H9 (cell line): Measurements from ENCODE around the gene SNAPC2. TPM values are rescaled to one million over a fixed set of nuclear protein-coding genes. Genes with fewer than 3 reads are reported as not detected.
A peak's percentile ranks its signal among the peaks of the same experiment; 100 is the strongest.

Source experiments
- DNase-seq: peaks from one replicate; pipeline ENCODE4 v3.0.0-alpha.2; 2017
- H2AFZ ChIP-seq: one replicate; pipeline ENCODE4 v1.6.1; 2013; ENCODE audit warnings: mild to moderate bottlenecking, low read length, control low read depth, moderate library complexity
- H2AK5ac ChIP-seq: 2 replicates; pipeline ENCODE4 v1.6.1; 2013; ENCODE audit warnings: low read length, control low read depth, mixed read lengths; ENCODE audit not compliant: insufficient read length
- H2BK120ac ChIP-seq: one replicate; pipeline ENCODE4 v1.6.1; 2013; ENCODE audit warnings: low read depth, mild to moderate bottlenecking, low read length, control low read depth, inconsistent platforms; ENCODE audit not compliant: poor library complexity, severe bottlenecking
- H2BK12ac ChIP-seq: 2 replicates; pipeline ENCODE4 v1.6.1; 2013; ENCODE audit warnings: low read length, control low read depth, mixed read lengths, low read depth; ENCODE audit not compliant: insufficient read length
- H2BK15ac ChIP-seq: 2 replicates; pipeline ENCODE4 v1.6.1; 2013; ENCODE audit warnings: low read depth, low read length, control low read depth
- H2BK20ac ChIP-seq: one replicate; pipeline ENCODE4 v1.6.1; 2013; ENCODE audit warnings: low read depth, mild to moderate bottlenecking, low read length, control low read depth, inconsistent platforms; ENCODE audit not compliant: poor library complexity, severe bottlenecking
- H2BK5ac ChIP-seq: 2 replicates; pipeline ENCODE4 v1.6.1; 2013; ENCODE audit warnings: low read length, control low read depth, mixed read lengths; ENCODE audit not compliant: insufficient read length
- H3K14ac ChIP-seq: 2 replicates; pipeline ENCODE4 v1.6.1; 2013; ENCODE audit warnings: low read length, control low read depth; ENCODE audit not compliant: insufficient read depth
- H3K18ac ChIP-seq: 2 replicates; pipeline ENCODE4 v1.6.1; 2013; ENCODE audit warnings: low read depth, mild to moderate bottlenecking, mixed read lengths, low read length, control low read depth; ENCODE audit not compliant: insufficient read length
- H3K23ac ChIP-seq: 2 replicates; pipeline ENCODE4 v1.6.1; 2013; ENCODE audit warnings: low read length, control low read depth, mixed read lengths, low read depth; ENCODE audit not compliant: insufficient read length
- H3K23me2 ChIP-seq: 2 replicates; pipeline ENCODE4 v1.6.1; 2013; ENCODE audit warnings: low read depth, mild to moderate bottlenecking, mixed read lengths, low read length, control low read depth; ENCODE audit not compliant: insufficient read length, poor library complexity, severe bottlenecking
- H3K27ac ChIP-seq: 2 replicates; pipeline ENCODE4 v1.5.1; 2013; ENCODE audit warnings: low read length, control low read depth, mixed read lengths, low read depth; ENCODE audit not compliant: insufficient read length
- H3K27me3 ChIP-seq: 2 replicates; pipeline ENCODE4 v1.6.1; 2013; ENCODE audit warnings: low read length, control low read depth, inconsistent platforms; ENCODE audit not compliant: insufficient read depth
- H3K4ac ChIP-seq: 2 replicates; pipeline ENCODE4 v1.6.1; 2013; ENCODE audit warnings: low read depth, mild to moderate bottlenecking, control low read depth, inconsistent platforms, low read length, moderate library complexity
- H3K4me1 ChIP-seq: 2 replicates; pipeline ENCODE4 v1.6.1; 2013; ENCODE audit warnings: low read length, control low read depth, inconsistent platforms; ENCODE audit not compliant: insufficient read depth
- H3K4me2 ChIP-seq: 2 replicates; pipeline ENCODE4 v1.6.1; 2013; ENCODE audit warnings: low read length, control low read depth, mixed read lengths; ENCODE audit not compliant: insufficient read length, insufficient read depth
- H3K56ac ChIP-seq: 2 replicates; pipeline ENCODE4 v1.6.1; 2013; ENCODE audit warnings: low read depth, mild to moderate bottlenecking, mixed read lengths, low read length, control low read depth; ENCODE audit not compliant: insufficient read length
- H3K79me1 ChIP-seq: 2 replicates; pipeline ENCODE4 v1.6.1; 2013; ENCODE audit warnings: low read depth, mild to moderate bottlenecking, moderate library complexity, low read length, control low read depth, inconsistent platforms; ENCODE audit not compliant: insufficient read depth, poor library complexity, severe bottlenecking
- H3K79me2 ChIP-seq: 2 replicates; pipeline ENCODE4 v1.6.1; 2013; ENCODE audit warnings: low read length, control low read depth, inconsistent platforms; ENCODE audit not compliant: insufficient read depth
- H3K9ac ChIP-seq: 2 replicates; pipeline ENCODE4 v1.6.1; 2013; ENCODE audit warnings: low read length, control low read depth, mixed read lengths; ENCODE audit not compliant: insufficient read length; ENCODE audit errors: extremely low read depth
- H3K9me3 ChIP-seq: one replicate; pipeline ENCODE4 v1.6.1; 2013; ENCODE audit warnings: low read depth, low read length, inconsistent platforms; ENCODE audit not compliant: control insufficient read depth
- H3T11ph ChIP-seq: one replicate; pipeline ENCODE4 v1.6.1; 2013; ENCODE audit warnings: mild to moderate bottlenecking, low read length, control low read depth, inconsistent platforms
- H4K20me1 ChIP-seq: one replicate; pipeline ENCODE4 v1.6.1; 2013; ENCODE audit not compliant: control insufficient read depth, insufficient read length, insufficient read depth
- H4K5ac ChIP-seq: 2 replicates; pipeline ENCODE4 v1.6.1; 2013; ENCODE audit warnings: low read depth, mild to moderate bottlenecking, mixed read lengths, low read length, control low read depth; ENCODE audit not compliant: insufficient read length
- H4K8ac ChIP-seq: replicated peaks from 2 replicates; pipeline ENCODE4 v1.6.1; 2013; ENCODE audit warnings: low read length, control low read depth, mixed read lengths, low read depth; ENCODE audit not compliant: insufficient read length
- H4K91ac ChIP-seq: 2 replicates; pipeline ENCODE4 v1.6.1; 2013; ENCODE audit warnings: low read depth, mild to moderate bottlenecking, moderate library complexity, mixed read lengths, low read length, control low read depth; ENCODE audit not compliant: insufficient read length
- H3K27ac Mint-ChIP-seq, 3 experiments: 2 replicates in 2 of 3; 3 replicates in 1 of 3; pipeline ENCODE4 v1.8.0; 2020 to 2021; ENCODE audit warnings: mixed read lengths in 3 of 3, mild to moderate bottlenecking in 1 of 3, moderate library complexity in 1 of 3
- H3K27me3 Mint-ChIP-seq: 2 replicates; pipeline ENCODE4 v1.8.0; 2021; ENCODE audit warnings: low read depth, mild to moderate bottlenecking, moderate library complexity, mixed read lengths
- H3K36me3 Mint-ChIP-seq, 3 experiments: 2 replicates in 2 of 3; 3 replicates in 1 of 3; pipeline ENCODE4 v1.8.0; 2020 to 2021; ENCODE audit warnings: low read depth in 3 of 3, mixed read lengths in 3 of 3; ENCODE audit not compliant: insufficient read depth in 1 of 3
- H3K4me1 Mint-ChIP-seq, 2 experiments: 2 replicates each; pipeline ENCODE4 v1.8.0; 2020; ENCODE audit warnings: mixed read lengths in 2 of 2
- H3K4me3 Mint-ChIP-seq, 2 experiments: 2 replicates in 1 of 2; 3 replicates in 1 of 2; pipeline ENCODE4 v1.8.0; 2020 to 2021; ENCODE audit warnings: mild to moderate bottlenecking in 2 of 2, mixed read lengths in 2 of 2, moderate library complexity in 1 of 2
- H3K9me3 Mint-ChIP-seq, 2 experiments: 2 replicates in 1 of 2; 3 replicates in 1 of 2; pipeline ENCODE4 v1.8.0; 2020; ENCODE audit warnings: mild to moderate bottlenecking in 2 of 2, mixed read lengths in 2 of 2, moderate library complexity in 1 of 2
- CTCF ChIP-seq: fragments of 200-600 bp; sonication (generic); conservative IDR thresholded peaks from 3 replicates; pipeline ENCODE4 v1.8.0; 2021; ENCODE audit warnings: antibody characterized with exemption, mild to moderate bottlenecking
- WGBS: extraction: QIAGEN DNeasy Blood & Tissue Kit; methylation state at CpG from one replicate; pipeline ENCODE4 v1.1.7; 2013; ENCODE audit warnings: missing lambda C conversion rate, low lambda C conversion rate, mixed read lengths; ENCODE audit not compliant: insufficient read length; ENCODE audit errors: extremely low coverage; 5-methylcytosine and 5-hydroxymethylcytosine counted together
- total RNA-seq: library from RNA; stranded (reverse); gene quantifications from 2 replicates; pipeline ENCODE4 v1.2.1, GENCODE V29; 2021

The SNAPC2 gene
- total RNA-seq, 1 experiment from 2014 or later: 17.8 TPM

GRCh38 chr19:7914598-7915045 is 5.5 kb upstream of the SNAPC2 start, which contains the start of gene TGFBR3L:
Gene TGFBR3L (plus strand): TSS chr19:7914830.
- H4K91ac ChIP-seq: no peak within 1 kb of the TSS
- H3K23ac ChIP-seq: no peak within 1 kb of the TSS
- no peak within 1 kb of the TSS for H3K18ac ChIP-seq
- no peak within 1 kb of the TSS for H3T11ph ChIP-seq
- H2BK20ac ChIP-seq: no peak within 1 kb of the TSS
- no peaks in the 10 kb centered on the region for H3K79me1 ChIP-seq
- H2BK120ac ChIP-seq: no peak within 1 kb of the TSS
- no peak within 1 kb of the TSS for H2BK15ac ChIP-seq
- H3K4ac ChIP-seq: no peak within 1 kb of the TSS
- no peak within 1 kb of the TSS for H3K14ac ChIP-seq
- no peaks in the 10 kb centered on the region for H4K20me1 ChIP-seq
- H3K4me1 Mint-ChIP-seq: peaks cover 13 to 20% of the 10 kb centered on the region in 2 experiments
- H3K56ac ChIP-seq: no peak within 1 kb of the TSS
- peak within 1 kb of the TSS; percentile 3 for H3K4me2 ChIP-seq
- no peak within 1 kb of the TSS for H3K27ac ChIP-seq
- H3K9ac ChIP-seq: no peak within 1 kb of the TSS
- peaks cover 16% of the 10 kb centered on the region; the same call in 1 of the 2 replicates for H3K27me3 ChIP-seq
- no peaks in the 10 kb centered on the region for H3K4me1 ChIP-seq
- H3K36me3 Mint-ChIP-seq: peaks cover 15 to 28% (median 24%) of the 10 kb centered on the region in 3 experiments; a peak in 6 of 7 replicates
- TF ChIP-seq CTCF: no peak
- H2AFZ ChIP-seq: no peak within 1 kb of the TSS
- peaks cover 13% of the 10 kb centered on the region for H3K23me2 ChIP-seq
- H3K27ac Mint-ChIP-seq: no peak within 1 kb of the TSS
- no peaks in the 10 kb centered on the region for H3K9me3 ChIP-seq
- H3K9me3 Mint-ChIP-seq: no peaks in the 10 kb centered on the region; a peak in 1 of 5 replicates
- H4K5ac ChIP-seq: no peak within 1 kb of the TSS
- H2BK12ac ChIP-seq: no peak within 1 kb of the TSS
- no peak within 1 kb of the TSS for H4K8ac ChIP-seq
- peaks cover 52% of the 10 kb centered on the region for H3K27me3 Mint-ChIP-seq
- peak within 1 kb of the TSS; percentile 53 to 91 for H3K4me3 Mint-ChIP-seq
- no peak for DNase-seq
- no peak within 1 kb of the TSS for H2AK5ac ChIP-seq
- no peak within 1 kb of the TSS for H2BK5ac ChIP-seq
- WGBS: no CpG with 5 or more reads among the region's 12 CpGs
- no peaks in the 10 kb centered on the region for H3K79me2 ChIP-seq
